ENCODE measurements around the gene TLR8.
A peak's percentile ranks its signal among the peaks of the same experiment; 100 is the strongest.

TLR8 gene

DNA sequence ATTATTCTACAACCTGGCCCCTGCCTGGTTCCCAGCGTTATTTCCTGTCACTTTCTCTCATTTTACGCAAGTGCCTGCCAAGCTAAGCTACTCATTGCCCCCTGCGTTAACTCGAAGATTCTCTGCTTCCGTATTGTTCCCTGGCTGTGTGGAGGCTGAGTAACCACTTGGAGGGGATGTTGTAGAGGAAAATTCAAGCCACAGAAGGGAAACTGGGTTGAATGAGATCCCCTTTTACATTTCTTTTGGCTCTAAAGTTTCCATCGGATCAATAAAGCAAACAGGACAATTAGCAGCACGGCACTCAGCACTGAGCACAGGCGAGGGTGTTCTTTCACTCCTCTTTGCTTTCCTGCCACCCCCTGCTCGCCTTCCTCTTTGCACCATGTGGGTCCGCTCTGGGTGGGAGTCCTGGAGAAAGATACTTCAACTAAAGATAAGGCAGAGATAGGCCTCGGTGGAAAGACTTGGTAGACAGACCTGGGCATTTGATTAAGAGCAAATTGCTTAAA is 64.3 kb downstream of the TLR8 start:
- DNase-seq = peak; percentile 38 to 58

DNA sequence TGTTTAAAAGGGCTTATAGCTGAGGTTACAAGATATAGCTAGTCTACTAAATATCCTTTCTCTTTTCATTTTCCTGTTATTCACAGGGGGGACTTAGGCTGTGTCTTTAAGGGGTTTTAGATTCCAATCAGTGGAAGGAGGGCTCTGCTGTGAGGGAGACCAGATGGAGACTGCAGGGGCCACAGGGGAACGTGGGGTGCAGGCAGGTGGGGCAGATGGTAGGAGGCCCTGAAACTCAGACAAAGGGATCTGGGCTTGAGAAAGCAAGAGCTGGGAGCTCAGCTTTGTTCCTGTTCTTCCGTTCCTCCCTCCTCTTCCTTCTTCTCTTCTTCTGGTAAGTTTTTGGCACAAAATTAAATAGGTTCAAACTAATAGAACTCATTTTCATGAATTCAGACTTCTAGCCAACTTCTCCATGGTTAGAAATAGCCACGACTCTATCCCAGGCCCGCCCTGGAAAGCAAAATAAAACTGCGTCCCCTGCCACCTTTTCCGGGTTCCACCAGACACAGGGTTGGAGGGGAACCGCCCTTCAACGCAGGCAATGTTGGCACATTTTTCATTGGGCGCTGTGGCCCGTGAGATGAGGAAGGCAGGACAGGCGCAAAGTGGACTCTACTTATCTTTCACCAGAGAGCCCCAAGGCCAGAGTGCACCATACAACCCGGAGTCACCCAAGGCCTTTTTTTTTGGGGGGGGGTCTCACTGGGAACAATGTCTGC is 65.0 kb downstream of the TLR8 start:
- DNase-seq = no peak

DNA sequence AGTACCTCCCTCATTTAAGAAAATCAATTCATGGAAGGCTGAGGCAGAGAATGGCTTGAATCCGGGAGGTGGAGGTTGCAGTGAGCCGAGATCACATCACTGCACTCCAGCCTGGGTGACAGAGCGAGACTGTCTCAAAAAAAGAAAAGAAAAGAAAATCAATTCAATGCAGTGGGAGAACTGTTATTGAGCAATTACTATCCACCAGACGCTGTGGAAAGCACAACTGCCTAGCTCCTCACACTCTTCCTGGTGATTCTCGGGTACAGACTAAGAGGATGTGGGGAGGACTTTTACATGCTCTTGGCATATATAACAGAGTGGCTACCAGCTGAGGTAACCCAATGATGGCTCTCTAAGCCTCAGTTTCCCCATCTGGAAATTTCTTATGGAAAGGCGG is 65.8 kb downstream of the TLR8 start:
- no peak for DNase-seq
